Head of caudate nucleus (tissue), 42 donors: ENCODE results near the gene GNAS.
"Not testable (repeated sequence)": the region's sequence is repeated elsewhere in the genome, so short reads cannot be mapped to it uniquely, and the experiment has no call there.

Experiments
- DNase-seq, 42 donors: peaks; one replicate each; pipeline versions ENCODE4 v3.0.0 to v3.0.0-alpha.2; 2020 to 2021; ENCODE audit warnings: mixed read lengths in 7 of 42
- intact Hi-C: fragments of 100-400 bp; cut with DNase I; formaldehyde crosslinking; loops from one replicate; pipeline ENCODE4 v1.15.0; 2022

The GNAS gene

GRCh38 chr20:58852543-58853271 is at the start of gene GNAS:
Gene GNAS (plus strand): TSS chr20:58852716.
- peak in 40 of 42 donors; percentile 12 to 76 (median 56) for DNase-seq
- intact Hi-C loops, result no loop called here

GRCh38 chr20:58803533-58803932 is 49.0 kb upstream of the GNAS start:
- no peak for DNase-seq
- intact Hi-C loops, result no loop called here

- intact Hi-C loops, result no loop called here
- no peak for DNase-seq
Observed at GRCh38 chr20:58807801-58808200, 44.7 kb upstream of the GNAS start.

GRCh38 chr20:58808271-58809046 is 44.1 kb upstream of the GNAS start:
- intact Hi-C loops, result no loop called here
- no peak for DNase-seq

- peak in 10 of 42 donors; percentile 8 to 55 (median 36) for DNase-seq
- intact Hi-C loops, result no loop called here
Observed at GRCh38 chr20:58810116-58810878, 42.2 kb upstream of the GNAS start.

- intact Hi-C loops, result no loop called here
- DNase-seq, result no peak
Observed at GRCh38 chr20:58810879-58811250, 41.7 kb upstream of the GNAS start.

- DNase-seq, result peak in 2 of 42 donors; percentile 12 to 16
- intact Hi-C loops, result no loop called here
Observed at GRCh38 chr20:58811334-58811733, 41.2 kb upstream of the GNAS start.

GRCh38 chr20:58813369-58813768 is 39.1 kb upstream of the GNAS start:
- no peak for DNase-seq
- intact Hi-C loops, result no loop called here

- intact Hi-C loops, result no loop called here
- no peak for DNase-seq
Observed at GRCh38 chr20:58815448-58815847, 37.1 kb upstream of the GNAS start.

GRCh38 chr20:58816051-58816450 is 36.5 kb upstream of the GNAS start:
- intact Hi-C loops, result no loop called here
- DNase-seq, result no peak

GRCh38 chr20:58816957-58817651 is 35.4 kb upstream of the GNAS start:
- intact Hi-C loops, result no loop called here
- DNase-seq, result no peak

- peak in 1 of 42 donors; percentile 17 for DNase-seq
- intact Hi-C loops, result no loop called here
Observed at GRCh38 chr20:58817748-58818147, 34.8 kb upstream of the GNAS start.

- no peak for DNase-seq
- intact Hi-C loops, result no loop called here
Observed at GRCh38 chr20:58818586-58819285, 33.8 kb upstream of the GNAS start.

GRCh38 chr20:58819921-58820320 is 32.6 kb upstream of the GNAS start:
- no peak for DNase-seq
- intact Hi-C loops, result no loop called here

- DNase-seq, intact Hi-C loops: not testable (repeated sequence)
Observed at GRCh38 chr20:58820515-58820914, 32.0 kb upstream of the GNAS start.

GRCh38 chr20:58822149-58822548 is 30.4 kb upstream of the GNAS start:
- intact Hi-C loops, result no loop called here

GRCh38 chr20:58822748-58823730 is 29.5 kb upstream of the GNAS start:
- intact Hi-C loops, result no loop called here
- no peak for DNase-seq

More at GRCh38 chr20:58822149-58822548, 30.4 kb upstream of the GNAS start:
- no peak for DNase-seq
